Activated T-helper 2 cell treated with anti-CD3 and anti-CD28 coated beads, Interferon-gamma antibody, Interleukin-2, Interleukin-4, amounts not matched to agents 10 μg/mL and 5 μg/mL and 100 μg/mL, durations not matched to agents 14 hours and 24 hours and 36 hours (primary cell): ENCODE data around the gene MIF. TPM values are rescaled to one million over a fixed set of nuclear protein-coding genes. Genes with fewer than 3 reads are reported as not detected.
"Not testable (repeated sequence)": the region's sequence is repeated elsewhere in the genome, so short reads cannot be mapped to it uniquely, and the experiment has no call there.

ENCODE experiments used
- DNase-seq: peaks from one replicate; pipeline ENCODE4 v3.0.0; 2021; ENCODE audit warnings: low spot score
- H3K27ac Mint-ChIP-seq: one replicate; pipeline ENCODE4 v1.8.0; 2021; ENCODE audit warnings: mixed read lengths
- H3K27me3 Mint-ChIP-seq: one replicate; pipeline ENCODE4 v1.8.0; 2021; ENCODE audit warnings: low read depth, mixed read lengths
- H3K36me3 Mint-ChIP-seq: one replicate; pipeline ENCODE4 v1.8.0; 2021; ENCODE audit warnings: low read depth, mixed read lengths
- H3K4me1 Mint-ChIP-seq: one replicate; pipeline ENCODE4 v1.8.0; 2021; ENCODE audit warnings: low read depth, mixed read lengths
- H3K4me3 Mint-ChIP-seq: one replicate; pipeline ENCODE4 v1.8.0; 2021; ENCODE audit warnings: low read depth, mild to moderate bottlenecking, moderate library complexity, mixed read lengths
- H3K9me3 Mint-ChIP-seq: one replicate; pipeline ENCODE4 v1.8.0; 2021; ENCODE audit warnings: mixed read lengths
- intact Hi-C: fragments of 100-400 bp; cut with micrococcal nuclease; formaldehyde crosslinking; loops from one replicate; pipeline ENCODE4 v1.15.1; 2023
- total RNA-seq: library from RNA; stranded (reverse); gene quantifications from 2 replicates; pipeline ENCODE4 v1.2.3, GENCODE V29; 2022

Gene MIF
- total RNA-seq, 1 donor from 2014 or later = 1,309 TPM

DNA sequence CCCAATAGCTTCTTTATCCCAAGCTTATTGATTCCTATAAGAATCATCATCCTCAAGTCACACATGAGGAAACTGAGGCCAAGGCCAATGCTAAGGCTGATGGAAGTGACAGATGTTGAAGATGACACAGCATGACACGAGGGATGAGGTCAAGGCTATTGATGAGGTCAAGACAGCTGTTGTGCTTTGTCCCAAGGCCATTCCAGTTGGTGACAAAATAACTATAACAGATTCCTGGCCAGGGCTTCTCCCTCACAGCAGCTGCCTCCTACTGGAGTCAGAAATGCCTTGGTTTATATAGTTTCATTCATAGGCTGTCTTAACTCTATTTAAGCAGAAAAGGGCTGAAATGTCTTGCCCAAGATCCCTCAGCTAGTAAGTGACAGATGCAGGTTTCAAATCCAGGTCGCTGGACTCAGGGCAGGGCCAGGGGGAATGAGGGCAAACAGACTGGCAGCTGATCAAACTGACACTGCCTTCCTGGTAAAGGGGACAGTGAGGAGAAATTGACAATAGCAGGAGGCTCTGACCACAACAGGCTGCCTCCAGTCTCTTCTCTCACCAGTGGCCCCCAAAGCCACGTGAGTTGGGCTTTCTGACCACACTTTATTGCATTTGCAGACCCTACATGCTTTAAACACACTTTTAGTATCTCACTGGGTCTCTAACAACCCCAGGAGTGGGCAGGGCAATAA, 16.5 kb downstream of the MIF start:
- no peaks in the 10 kb centered on the region for H3K36me3 Mint-ChIP-seq
- intact Hi-C loops = loop anchor here (5.0 to 10.0 kb wide), 2 partner anchors 203 to 644 kb away; partner anchors contain the start of genes GUCD1 and SNRPD3
- H3K27ac Mint-ChIP-seq = no peak overlapping the region
- H3K9me3 Mint-ChIP-seq = no peaks in the 10 kb centered on the region
- no peak overlapping the region for H3K4me3 Mint-ChIP-seq
- peaks cover 25% of the 10 kb centered on the region for H3K4me1 Mint-ChIP-seq
- H3K27me3 Mint-ChIP-seq = peaks cover 11% of the 10 kb centered on the region
- no peak for DNase-seq

DNA sequence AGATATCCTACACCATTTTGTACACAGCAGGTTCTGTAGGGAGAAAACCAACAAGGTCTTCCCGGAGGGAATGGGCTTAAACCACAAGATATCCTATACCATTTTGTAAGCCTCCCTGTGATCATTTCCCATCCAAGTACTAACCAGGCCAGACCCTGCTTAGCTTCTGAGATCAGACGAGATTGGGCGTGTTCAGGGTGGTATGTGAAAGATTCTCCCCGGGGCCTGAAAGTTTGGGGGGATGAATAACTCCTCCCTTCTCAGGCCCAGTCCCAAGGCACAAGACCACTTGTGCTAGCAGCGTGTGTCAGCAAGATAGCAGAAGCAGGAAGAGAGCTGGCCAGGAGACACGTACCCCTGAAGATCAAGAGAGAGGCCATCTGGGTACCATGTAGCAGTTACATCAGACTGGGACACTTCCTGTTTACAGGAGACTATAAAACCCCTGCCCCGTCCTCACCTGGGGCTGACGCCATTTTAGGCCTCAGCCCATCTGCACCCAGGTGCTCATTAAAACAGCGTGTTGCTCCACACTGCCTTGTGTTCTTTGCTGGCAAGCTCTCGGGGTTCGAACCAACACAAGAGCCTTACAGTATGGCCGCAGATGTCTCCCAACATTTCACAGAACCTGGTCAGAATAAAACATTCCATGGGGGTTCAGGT, 17.3 kb downstream of the MIF start:
- no peak overlapping the region for H3K4me3 Mint-ChIP-seq
- no peaks in the 10 kb centered on the region for H3K36me3 Mint-ChIP-seq

DNA sequence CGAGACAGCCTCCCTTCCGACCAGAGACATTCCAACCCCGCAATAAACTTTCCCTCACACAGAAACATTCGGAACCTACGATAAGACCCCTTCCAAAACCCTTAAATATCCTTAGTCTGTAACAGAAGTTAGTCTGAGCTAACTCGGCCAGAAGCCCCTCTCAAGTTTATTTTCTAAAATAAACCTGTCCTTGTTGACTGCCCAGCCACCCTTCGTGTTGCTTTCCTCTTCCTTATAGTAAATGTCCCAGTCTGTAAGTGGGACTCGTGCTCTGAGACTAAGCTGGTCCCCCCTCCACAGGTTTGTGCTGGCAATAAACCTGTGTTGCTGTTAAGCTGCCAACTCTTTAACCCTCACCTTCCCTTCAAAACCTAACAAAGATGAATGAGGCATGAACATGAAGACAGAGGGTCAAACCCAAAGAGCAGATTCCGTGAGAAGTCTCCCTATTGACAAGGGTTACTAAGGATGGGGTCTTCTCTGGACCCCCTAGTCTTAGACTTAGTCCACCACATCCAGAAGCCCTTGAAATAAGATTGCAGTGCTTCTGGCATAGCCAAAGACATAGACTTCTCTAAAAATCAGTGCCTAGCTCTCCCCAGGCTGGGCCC, 18.2 kb downstream of the MIF start:
- H3K4me3 Mint-ChIP-seq = peak overlapping the region; percentile 5
- peaks cover 24% of the 10 kb centered on the region for H3K4me1 Mint-ChIP-seq
- intact Hi-C loops = loop anchor here (5.0 to 10.0 kb wide), 2 partner anchors 205 to 642 kb away; partner anchors contain the start of genes GUCD1 and SNRPD3

More for the DNA sequence above, 17.3 kb downstream of the MIF start:
- peaks cover 24% of the 10 kb centered on the region for H3K4me1 Mint-ChIP-seq
- intact Hi-C loops = loop anchor here (5.0 to 10.0 kb wide), 2 partner anchors 204 to 643 kb away; partner anchors contain the start of genes GUCD1 and SNRPD3
- DNase-seq = no peak
- no peak overlapping the region for H3K27ac Mint-ChIP-seq
- peaks cover 9% of the 10 kb centered on the region for H3K27me3 Mint-ChIP-seq
- no peaks in the 10 kb centered on the region for H3K9me3 Mint-ChIP-seq

DNA sequence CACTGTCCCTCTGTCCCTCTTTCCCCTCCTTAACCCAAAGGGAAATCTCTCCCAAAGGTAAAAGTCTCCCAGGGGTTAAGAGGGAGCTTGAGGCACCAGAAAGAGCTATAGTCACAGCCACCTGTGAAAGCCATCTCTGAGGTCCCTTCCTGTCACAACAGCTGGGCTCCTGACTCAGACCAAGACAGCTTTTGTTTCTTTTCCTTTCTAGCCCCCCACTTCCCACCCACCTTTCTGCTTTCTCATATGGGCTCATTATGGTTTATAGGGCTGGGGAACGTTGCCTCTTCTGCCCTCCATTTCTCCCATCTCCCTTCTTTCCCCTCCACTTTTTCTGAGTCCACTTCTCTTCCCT, 19.1 kb downstream of the MIF start:
- DNase-seq = no peak
- Mint-ChIP-seq H3K9me3 (no peaks in the 10 kb centered on the region), H3K4me3 (peak overlapping the region; percentile 98), H3K4me1 (peaks cover 24% of the 10 kb centered on the region), H3K36me3 (no peaks in the 10 kb centered on the region), H3K27ac (peak overlapping the region; percentile 99), H3K27me3 (peaks cover 7% of the 10 kb centered on the region)
- intact Hi-C loops = loop anchor here (5.0 to 10.0 kb wide), 2 partner anchors 206 to 642 kb away; partner anchors contain the start of genes GUCD1 and SNRPD3

More for the DNA sequence above, 18.2 kb downstream of the MIF start:
- peaks cover 7% of the 10 kb centered on the region for H3K27me3 Mint-ChIP-seq
- no peaks in the 10 kb centered on the region for H3K9me3 Mint-ChIP-seq
- no peaks in the 10 kb centered on the region for H3K36me3 Mint-ChIP-seq
- no peak for DNase-seq
- H3K27ac Mint-ChIP-seq = no peak overlapping the region

DNA sequence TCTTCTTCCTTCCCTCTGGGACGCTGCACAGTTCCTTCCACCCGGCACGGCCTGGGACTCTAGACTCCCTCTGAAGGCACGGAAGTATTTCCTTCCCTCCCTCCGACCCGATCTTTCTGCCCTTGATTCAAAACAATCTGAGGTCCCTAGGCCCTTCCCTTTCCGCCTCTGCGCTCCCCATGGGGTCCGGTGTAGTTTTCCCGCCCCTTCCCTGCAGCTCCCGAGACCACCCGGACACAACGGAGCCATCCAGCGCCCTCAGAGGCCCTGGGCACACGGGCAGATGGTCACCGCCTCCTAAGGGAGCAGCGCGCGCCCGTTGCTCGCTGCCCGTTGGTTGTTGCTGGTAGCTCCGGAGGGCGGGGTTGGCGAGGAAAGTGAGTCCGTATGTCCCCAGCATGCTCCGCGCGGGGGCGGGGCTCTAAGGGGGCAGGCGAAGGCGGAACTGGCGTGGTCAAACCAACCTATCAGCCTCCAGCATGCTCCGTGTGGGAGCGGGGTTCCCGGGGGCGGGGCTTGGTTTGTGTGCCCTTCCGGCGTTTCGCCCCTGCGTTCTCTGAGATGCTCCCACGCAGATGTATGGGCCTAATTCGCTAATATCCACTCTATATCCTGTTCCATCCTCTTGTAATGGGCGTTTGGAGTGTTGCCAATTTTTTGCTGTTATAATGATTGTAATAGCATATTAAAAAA, 19.6 kb downstream of the MIF start:
- Mint-ChIP-seq H3K4me3 (peak overlapping the region; percentile 98), H3K36me3 (no peaks in the 10 kb centered on the region), H3K27ac (peak overlapping the region; percentile 99), H3K9me3 (no peaks in the 10 kb centered on the region), H3K4me1 (peaks cover 24% of the 10 kb centered on the region), H3K27me3 (peaks cover 3% of the 10 kb centered on the region)
- peak; percentile 100 for DNase-seq
- intact Hi-C loops = loop anchor here (1.0 to 10.0 kb wide), 4 partner anchors 20 to 641 kb away; partner anchors contain the start of genes GUCD1, MIF, SLC2A11 and SNRPD3

DNA sequence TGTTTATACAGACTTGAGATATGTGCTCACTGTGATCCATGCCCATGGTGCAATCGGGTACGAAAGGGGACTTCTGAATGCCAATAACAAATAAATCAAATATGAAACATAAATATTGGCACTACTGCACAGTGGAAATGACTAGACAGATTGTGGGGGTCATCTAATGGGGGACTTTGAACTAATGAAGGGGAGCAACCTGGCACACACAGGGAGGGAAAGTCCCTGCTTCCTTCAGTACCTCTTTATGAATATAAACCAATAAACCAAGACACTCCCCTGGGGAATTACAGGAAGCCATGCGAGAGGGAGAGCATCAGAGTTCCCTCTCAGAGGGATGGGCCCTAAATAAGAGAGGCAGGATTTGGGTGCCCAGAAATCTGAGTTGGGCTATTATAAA, 21.1 kb downstream of the MIF start:
- Mint-ChIP-seq H3K27ac (no peak overlapping the region), H3K27me3 (no peaks in the 10 kb centered on the region), H3K4me1 (peaks cover 24% of the 10 kb centered on the region), H3K36me3 (no peaks in the 10 kb centered on the region), H3K9me3 (no peaks in the 10 kb centered on the region), H3K4me3 (no peak overlapping the region)
- DNase-seq = no peak
- intact Hi-C loops = loop anchor here (2.0 to 10.0 kb wide), 2 partner anchors 58 to 640 kb away; partner anchors contain the start of genes GUCD1, SLC2A11 and SNRPD3

DNA sequence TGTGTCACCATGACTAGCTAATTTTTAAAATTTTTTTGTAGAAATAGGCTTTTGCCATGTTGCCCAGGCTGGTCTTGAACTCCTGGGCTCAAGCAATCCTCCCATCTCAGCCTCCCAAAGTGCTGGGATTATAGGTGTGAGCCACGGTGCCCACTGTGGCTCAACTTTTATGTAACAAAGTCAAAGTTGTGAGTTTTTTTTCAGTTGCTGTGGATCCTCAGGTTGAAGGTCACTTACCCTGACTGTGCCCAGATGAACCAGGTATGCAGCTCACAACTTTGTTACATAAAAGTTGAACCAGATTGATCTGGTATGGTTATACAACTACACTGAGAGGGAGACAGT, 26.1 kb downstream of the MIF start:
- intact Hi-C loops, H3K4me1 Mint-ChIP-seq, H3K36me3 Mint-ChIP-seq, H3K27me3 Mint-ChIP-seq, DNase-seq, H3K27ac Mint-ChIP-seq, H3K4me3 Mint-ChIP-seq: not testable (repeated sequence)
- peaks cover 11% of the 10 kb centered on the region for H3K9me3 Mint-ChIP-seq

DNA sequence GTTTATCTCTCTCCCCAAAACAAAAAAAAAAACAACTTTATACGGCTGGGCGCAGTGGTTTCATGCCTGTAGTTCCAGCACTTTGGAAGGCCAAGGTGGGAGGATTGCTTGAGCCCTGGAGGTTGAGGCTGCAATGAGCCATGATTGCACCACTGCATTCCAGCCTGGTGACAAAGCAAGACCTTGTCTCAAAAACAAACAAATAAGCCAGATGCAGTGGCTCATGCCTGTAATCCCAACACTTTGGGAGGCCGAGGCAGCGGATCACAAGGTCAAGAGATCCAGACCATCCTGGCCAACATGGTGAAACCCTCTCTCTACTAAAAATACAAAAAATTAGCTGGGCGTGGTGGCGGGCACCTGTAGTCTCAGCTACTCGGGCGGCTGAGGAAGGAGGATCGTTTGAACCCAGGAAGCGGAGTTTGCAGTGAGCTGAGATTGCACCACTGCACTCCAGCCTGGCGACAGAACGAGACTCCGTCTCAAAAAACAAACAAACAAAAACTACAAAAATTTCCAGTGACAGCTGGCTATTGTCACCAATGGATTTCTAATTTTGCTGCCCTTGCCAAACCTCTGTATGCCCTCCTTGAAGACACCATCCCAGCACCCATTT, 27.5 kb downstream of the MIF start:
- H3K36me3 Mint-ChIP-seq, H3K4me3 Mint-ChIP-seq, H3K27me3 Mint-ChIP-seq, DNase-seq, H3K27ac Mint-ChIP-seq, H3K4me1 Mint-ChIP-seq, intact Hi-C loops: not testable (repeated sequence)
- H3K9me3 Mint-ChIP-seq = peaks cover 12% of the 10 kb centered on the region

DNA sequence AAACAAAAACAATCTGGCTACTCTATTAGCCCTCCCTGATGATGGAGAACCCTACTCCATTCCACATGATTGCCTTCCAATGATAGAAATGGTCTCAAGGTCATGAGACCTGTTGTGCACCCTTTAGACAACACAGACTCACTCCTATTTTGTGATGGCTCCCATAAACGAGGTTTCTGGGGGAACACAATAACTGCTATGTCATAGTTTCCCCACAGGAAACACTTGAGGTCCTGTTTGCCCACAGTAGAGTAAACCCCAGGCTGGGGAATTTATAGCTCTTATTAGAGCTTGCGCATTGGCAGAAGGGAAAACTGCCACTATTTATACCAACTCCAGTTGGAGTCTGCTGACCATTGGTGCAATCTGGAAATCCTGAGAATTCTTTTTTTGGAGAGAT, 28.7 kb downstream of the MIF start:
- H3K27me3 Mint-ChIP-seq = peaks cover 3% of the 10 kb centered on the region
- no peak for DNase-seq
- H3K27ac Mint-ChIP-seq = no peak overlapping the region
- no peak overlapping the region for H3K4me3 Mint-ChIP-seq
- no peaks in the 10 kb centered on the region for H3K36me3 Mint-ChIP-seq
- H3K4me1 Mint-ChIP-seq = no peaks in the 10 kb centered on the region
- intact Hi-C loops = no loop called here
- peaks cover 12% of the 10 kb centered on the region for H3K9me3 Mint-ChIP-seq

DNA sequence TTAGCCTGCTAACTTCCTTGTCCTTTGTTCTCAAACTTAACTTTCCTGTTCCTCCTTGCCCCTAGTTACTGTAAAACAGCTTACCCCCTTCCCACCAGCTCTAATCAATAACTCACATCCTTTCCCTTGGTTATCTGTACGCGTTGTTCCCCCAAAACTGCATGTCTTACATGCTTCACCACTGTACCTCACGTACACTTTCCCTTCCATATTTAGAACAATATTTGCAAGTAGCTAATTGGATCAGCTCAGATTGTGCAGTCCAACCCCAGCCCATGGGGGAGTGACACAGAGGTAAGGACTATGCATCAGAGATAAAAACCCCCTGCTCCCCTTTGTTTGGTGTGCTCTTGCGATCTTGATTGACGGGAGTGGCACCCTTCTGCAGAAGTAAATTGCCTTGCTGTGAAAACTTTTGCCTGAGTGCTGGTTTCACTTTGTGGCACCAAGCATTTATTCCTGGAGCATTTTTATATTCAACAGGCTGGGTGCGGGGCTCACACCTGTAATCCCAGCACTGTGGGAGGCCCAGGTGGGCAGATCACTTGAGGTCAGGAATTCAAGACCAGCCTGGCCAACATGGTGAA, 30.9 kb downstream of the MIF start:
- Mint-ChIP-seq H3K36me3 (no peaks in the 10 kb centered on the region), H3K4me3 (no peak overlapping the region), H3K4me1 (no peaks in the 10 kb centered on the region), H3K27me3 (peaks cover 3% of the 10 kb centered on the region), H3K27ac (no peak overlapping the region), H3K9me3 (peaks cover 12% of the 10 kb centered on the region)
- intact Hi-C loops = no loop called here
- no peak for DNase-seq

DNA sequence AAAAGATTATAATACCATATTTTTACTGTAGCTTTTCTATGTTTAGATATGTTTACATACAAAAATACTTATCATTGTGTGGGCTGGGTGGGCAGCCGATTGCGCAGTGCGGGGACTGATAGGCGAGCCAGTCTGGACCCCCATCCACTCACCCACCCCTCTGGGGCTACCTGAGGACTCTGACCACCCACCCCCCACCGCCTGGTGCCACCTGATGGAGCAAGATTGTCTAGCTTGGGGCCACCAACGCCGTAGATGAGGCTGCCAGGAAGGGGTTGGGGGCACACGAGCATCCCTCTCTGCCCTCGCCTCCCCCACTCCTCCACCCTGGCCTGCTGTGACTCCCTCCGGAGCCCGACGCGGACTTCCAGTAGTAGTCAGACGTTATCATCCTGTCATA, 32.4 kb downstream of the MIF start:
- Mint-ChIP-seq H3K27ac (no peak overlapping the region), H3K36me3 (no peaks in the 10 kb centered on the region), H3K4me1 (no peaks in the 10 kb centered on the region), H3K9me3 (peaks cover 18% of the 10 kb centered on the region), H3K27me3 (peaks cover 5% of the 10 kb centered on the region), H3K4me3 (no peak overlapping the region)
- intact Hi-C loops = no loop called here
- no peak for DNase-seq
